HEK293T (cell line): ENCODE data around the gene SOX6.

Experiments
- ARNT ChIP-seq: fragments of 450-650 bp; IDR thresholded peaks from 2 replicates; pipeline ENCODE4 v1.6.1; 2017; ENCODE audit warnings: mild to moderate bottlenecking
- BHLHE40 ChIP-seq: fragments of 450-650 bp; IDR thresholded peaks from 2 replicates; pipeline ENCODE4 v1.6.1; 2016; ENCODE audit warnings: mild to moderate bottlenecking, moderate library complexity, borderline replicate concordance
- ELF4 ChIP-seq: fragments of 450-650 bp; IDR thresholded peaks from 2 replicates; pipeline ENCODE4 v1.6.1; 2017; ENCODE audit warnings: antibody characterized with exemption
- FOXA1 ChIP-seq: fragments of 450-650 bp; IDR thresholded peaks from 2 replicates; pipeline ENCODE4 v1.6.1; 2016; ENCODE audit warnings: mild to moderate bottlenecking
- HDGF ChIP-seq: fragments of 450-650 bp; IDR thresholded peaks from 2 replicates; pipeline ENCODE4 v1.6.1; 2017; ENCODE audit warnings: antibody characterized with exemption, borderline replicate concordance
- SP1 ChIP-seq: fragments of 450-650 bp; IDR thresholded peaks from 2 replicates; pipeline ENCODE4 v1.6.1; 2017
- SUZ12 ChIP-seq: fragments of 450-650 bp; IDR thresholded peaks from 2 replicates; pipeline ENCODE4 v1.6.1; 2016; ENCODE audit warnings: mild to moderate bottlenecking
- ZNF384 ChIP-seq: fragments of 450-650 bp; IDR thresholded peaks from 2 replicates; pipeline ENCODE4 v1.6.1; 2016

- no peak for TF ChIP-seq BHLHE40
- TF ChIP-seq ZNF384 = no peak
- no peak for TF ChIP-seq ELF4
- TF ChIP-seq SUZ12 = no peak
- TF ChIP-seq HDGF = no peak
- TF ChIP-seq FOXA1 = no peak
- no peak for TF ChIP-seq SP1
- no peak for TF ChIP-seq ARNT
Measured at GRCh38 chr11:15969281-15969680, 387.1 kb downstream of the SOX6 start.
